HepG2 (cell line): ENCODE measurements around the gene ACSF3. TPM values are rescaled to one million over a fixed set of nuclear protein-coding genes. Genes with fewer than 3 reads are reported as not detected.
A peak's percentile ranks its signal among the peaks of the same experiment; 100 is the strongest.

Source experiments
- AHR ChIP-seq: IDR thresholded peaks from 2 replicates; pipeline ENCODE4 v1.6.1; 2018; ENCODE audit warnings: missing genetic modification reagents, missing compliant biosample characterization
- DNMT3B ChIP-seq: conservative IDR thresholded peaks from 2 replicates; pipeline ENCODE4 v1.6.1; 2016; ENCODE audit warnings: missing biosample characterization, control low read depth
- FOXO1 ChIP-seq: sonication (generic); formaldehyde crosslinking; IDR thresholded peaks from 2 replicates; pipeline ENCODE4 v1.4.0; 2020; ENCODE audit warnings: missing genetic modification reagents
- GLI4 ChIP-seq: sonication (generic); formaldehyde crosslinking; IDR thresholded peaks from 2 replicates; pipeline ENCODE4 v1.5.1; 2020; ENCODE audit warnings: missing genetic modification reagents, mild to moderate bottlenecking, moderate library complexity, borderline replicate concordance
- MAF1 ChIP-seq: sonication (generic); formaldehyde crosslinking; IDR thresholded peaks from 2 replicates; pipeline ENCODE4 v1.5.0; 2020; ENCODE audit warnings: missing genetic modification reagents, borderline replicate concordance
- NFKB2 ChIP-seq: sonication (generic); formaldehyde crosslinking; IDR thresholded peaks from 2 replicates; pipeline ENCODE4 v1.4.0; 2020; ENCODE audit warnings: missing genetic modification reagents, borderline replicate concordance
- PHF20 ChIP-seq: sonication (generic); formaldehyde crosslinking; IDR thresholded peaks from 2 replicates; pipeline ENCODE4 v1.5.0; 2020; ENCODE audit warnings: mild to moderate bottlenecking, missing genetic modification reagents
- PHF21A ChIP-seq: sonication (generic); formaldehyde crosslinking; IDR thresholded peaks from 2 replicates; pipeline ENCODE4 v1.5.0; 2020; ENCODE audit warnings: mild to moderate bottlenecking, missing genetic modification reagents
- RBFOX2 ChIP-seq: fragments of 200-400 bp; formaldehyde crosslinking; IDR thresholded peaks from 2 replicates; pipeline ENCODE4 v1.6.1; 2017; ENCODE audit warnings: low read depth, mild to moderate bottlenecking, low read length
- REXO4 ChIP-seq: sonication (generic); formaldehyde crosslinking; IDR thresholded peaks from 2 replicates; pipeline ENCODE4 v1.8.0; 2022; ENCODE audit warnings: missing genetic modification reagents, mild to moderate bottlenecking, borderline replicate concordance
- SUZ12 ChIP-seq: fragments of 150-350 bp; IDR thresholded peaks from 2 replicates; pipeline ENCODE4 v1.6.1; 2014; ENCODE audit warnings: low read depth, low read length
- TP53 ChIP-seq: sonication (generic); formaldehyde crosslinking; conservative IDR thresholded peaks from 2 replicates; pipeline ENCODE4 v1.4.0; 2020; ENCODE audit warnings: missing genetic modification reagents
- ZFP37 ChIP-seq: sonication (generic); formaldehyde crosslinking; IDR thresholded peaks from 2 replicates; pipeline ENCODE4 v1.4.0; 2020; ENCODE audit warnings: missing genetic modification reagents, borderline replicate concordance
- ZFP62 ChIP-seq: sonication (generic); formaldehyde crosslinking; IDR thresholded peaks from 2 replicates; pipeline ENCODE4 v1.4.0; 2020; ENCODE audit warnings: missing genetic modification reagents
- ZNF225 ChIP-seq: sonication (generic); formaldehyde crosslinking; IDR thresholded peaks from 2 replicates; pipeline ENCODE4 v1.4.0; 2020; ENCODE audit warnings: mild to moderate bottlenecking, missing genetic modification reagents
- ZNF33A ChIP-seq: sonication (generic); formaldehyde crosslinking; IDR thresholded peaks from 2 replicates; pipeline ENCODE4 v1.5.1; 2020; ENCODE audit warnings: missing genetic modification reagents, mild to moderate bottlenecking, moderate library complexity, borderline replicate concordance
- ZNF552 ChIP-seq: sonication (generic); formaldehyde crosslinking; IDR thresholded peaks from 2 replicates; pipeline ENCODE4 v1.9.0; 2022; ENCODE audit warnings: missing genetic modification reagents, mild to moderate bottlenecking, borderline replicate concordance
- ZNF616 ChIP-seq: sonication (generic); formaldehyde crosslinking; IDR thresholded peaks from 2 replicates; pipeline ENCODE4 v1.5.0; 2020; ENCODE audit warnings: low read depth, mild to moderate bottlenecking, missing genetic modification reagents
- ZNF737 ChIP-seq: sonication (generic); formaldehyde crosslinking; IDR thresholded peaks from 2 replicates; pipeline ENCODE4 v1.5.0; 2020; ENCODE audit warnings: missing genetic modification reagents, mild to moderate bottlenecking, borderline replicate concordance
- polyA plus RNA-seq, 8 experiments: library from polyadenylated mRNA; depleted of rRNA in 3 of 8; stranded (reverse) in 7 of 8; unstranded in 1 of 8; fragments of >200 nt; fragmentation: Illumina TruSeq in 4 of 8; extraction: Trizol in 4 of 8; gene quantifications; 2 replicates each; pipeline versions ENCODE4 v1.2.1 to v1.2.3, GENCODE V29; 2011 to 2016; ENCODE audit warnings: low read depth in 4 of 8, missing spikeins in 1 of 8, mixed read lengths in 1 of 8; ENCODE audit not compliant: insufficient read depth in 1 of 8
- total RNA-seq, 5 experiments: library from RNA; depleted of rRNA; stranded (reverse); fragments of >200 nt; fragmentation: Illumina TruSeq; extraction: Trizol; gene quantifications; 2 replicates each; pipeline ENCODE4 v1.2.3, GENCODE V29; 2016; ENCODE audit warnings: low read depth in 1 of 5
- TF ChIP-seq, protein P1 (sequence below): sonication (generic); formaldehyde crosslinking; IDR thresholded peaks from 2 replicates; pipeline ENCODE4 v1.4.0; 2020; ENCODE audit warnings: missing genetic modification reagents
- TF ChIP-seq, protein P2 (sequence below): sonication (generic); formaldehyde crosslinking; IDR thresholded peaks from 2 replicates; pipeline ENCODE4 v1.5.0; 2020; ENCODE audit warnings: missing genetic modification reagents
- TF ChIP-seq, protein P3 (sequence below): sonication (generic); formaldehyde crosslinking; conservative IDR thresholded peaks from 2 replicates; pipeline ENCODE4 v1.4.0; 2020; ENCODE audit warnings: missing genetic modification reagents
- TF ChIP-seq, protein P4 (sequence below): sonication (generic); formaldehyde crosslinking; IDR thresholded peaks from 2 replicates; pipeline ENCODE4 v1.4.0; 2020; ENCODE audit warnings: missing genetic modification reagents

ACSF3 gene
- total and polyA plus RNA-seq, 2 of the 13 experiments (the other 11 are each of a cell fraction or from before 2014, with no cell fraction given) = 14.9 to 30.6 TPM

DNA sequence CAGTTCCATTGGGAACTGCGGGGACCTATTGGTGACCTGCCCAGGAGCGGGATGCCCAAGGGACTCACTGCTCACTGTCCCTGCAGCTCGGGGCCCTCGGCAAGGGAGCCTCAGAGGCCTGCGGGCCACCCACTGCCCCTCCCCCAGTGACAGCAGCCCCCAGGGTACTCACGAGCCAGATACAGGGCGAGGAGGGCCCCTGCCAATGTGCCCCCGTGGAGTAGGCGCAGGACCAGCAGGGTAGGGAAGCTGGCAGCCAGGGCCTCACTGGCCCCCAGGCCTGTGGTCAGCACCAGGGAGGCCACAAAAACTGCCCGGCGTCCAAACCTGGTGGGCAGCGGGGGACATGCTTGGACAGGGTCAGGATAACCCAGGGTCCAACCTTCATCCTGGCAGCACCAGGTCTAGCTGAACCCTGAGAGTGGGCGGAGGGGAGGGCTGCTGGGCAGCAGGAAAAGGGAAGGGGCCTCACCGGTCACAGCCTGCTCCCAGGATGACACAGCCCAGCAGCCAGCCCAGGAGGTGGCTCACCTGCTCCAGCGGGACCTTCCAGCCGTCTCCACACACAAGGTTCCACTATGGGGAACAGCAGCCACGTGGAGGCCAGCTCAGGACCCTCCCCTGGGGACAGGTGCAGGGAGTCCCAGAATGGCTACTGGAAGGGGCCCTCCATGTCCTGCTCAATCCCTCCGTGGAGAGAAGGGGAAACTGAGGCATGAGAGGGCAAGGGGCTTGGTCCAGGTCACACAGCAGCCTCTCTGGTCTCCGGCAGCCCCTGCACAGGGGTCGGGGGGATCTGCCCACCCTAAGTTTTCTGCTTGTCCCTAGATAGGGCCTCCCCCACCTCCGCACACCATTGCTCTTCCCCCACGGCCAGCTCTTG lies 105.8 kb downstream of the ACSF3 start (continued):
- no peak for TF ChIP-seq FOXO1 (CRISPR knock-in tag)
- TF ChIP-seq, protein P1, sequence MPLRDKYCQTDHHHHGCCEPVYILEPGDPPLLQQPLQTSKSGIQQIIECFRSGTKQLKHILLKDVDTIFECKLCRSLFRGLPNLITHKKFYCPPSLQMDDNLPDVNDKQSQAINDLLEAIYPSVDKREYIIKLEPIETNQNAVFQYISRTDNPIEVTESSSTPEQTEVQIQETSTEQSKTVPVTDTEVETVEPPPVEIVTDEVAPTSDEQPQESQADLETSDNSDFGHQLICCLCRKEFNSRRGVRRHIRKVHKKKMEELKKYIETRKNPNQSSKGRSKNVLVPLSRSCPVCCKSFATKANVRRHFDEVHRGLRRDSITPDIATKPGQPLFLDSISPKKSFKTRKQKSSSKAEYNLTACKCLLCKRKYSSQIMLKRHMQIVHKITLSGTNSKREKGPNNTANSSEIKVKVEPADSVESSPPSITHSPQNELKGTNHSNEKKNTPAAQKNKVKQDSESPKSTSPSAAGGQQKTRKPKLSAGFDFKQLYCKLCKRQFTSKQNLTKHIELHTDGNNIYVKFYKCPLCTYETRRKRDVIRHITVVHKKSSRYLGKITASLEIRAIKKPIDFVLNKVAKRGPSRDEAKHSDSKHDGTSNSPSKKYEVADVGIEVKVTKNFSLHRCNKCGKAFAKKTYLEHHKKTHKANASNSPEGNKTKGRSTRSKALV (CRISPR knock-in tag) = no peak
- TF ChIP-seq DNMT3B (CRISPR knock-in tag) = no peak
- 0 out of 2 replicates have a peak, but pooled peaks have one; percentile 14 for TF ChIP-seq RBFOX2
- no peak for TF ChIP-seq ZNF737 (CRISPR knock-in tag)
- TF ChIP-seq, protein P2, sequence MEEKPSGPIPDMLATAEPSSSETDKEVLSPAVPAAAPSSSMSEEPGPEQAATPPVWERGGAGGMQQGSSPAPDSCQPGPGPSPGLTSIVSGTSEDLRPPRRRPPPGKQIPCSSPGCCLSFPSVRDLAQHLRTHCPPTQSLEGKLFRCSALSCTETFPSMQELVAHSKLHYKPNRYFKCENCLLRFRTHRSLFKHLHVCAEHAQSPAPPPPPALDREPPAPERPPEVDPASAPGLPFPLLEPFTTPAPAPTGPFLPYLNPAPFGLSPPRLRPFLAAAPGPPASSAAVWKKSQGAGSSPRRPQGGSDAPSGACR (CRISPR knock-in tag) = no peak
- no peak for TF ChIP-seq TP53 (CRISPR knock-in tag)
- TF ChIP-seq REXO4 (CRISPR knock-in tag) = 0 out of 2 replicates have a peak, but pooled peaks have one; percentile 54
- no peak for TF ChIP-seq ZNF552 (CRISPR knock-in tag)
- no peak for TF ChIP-seq PHF21A
- 0 out of 2 replicates have a peak, but pooled peaks have one; percentile 5 for TF ChIP-seq PHF20 (CRISPR knock-in tag)
- TF ChIP-seq ZNF33A (CRISPR knock-in tag) = no peak
- TF ChIP-seq SUZ12 = no peak
- TF ChIP-seq, protein P3, sequence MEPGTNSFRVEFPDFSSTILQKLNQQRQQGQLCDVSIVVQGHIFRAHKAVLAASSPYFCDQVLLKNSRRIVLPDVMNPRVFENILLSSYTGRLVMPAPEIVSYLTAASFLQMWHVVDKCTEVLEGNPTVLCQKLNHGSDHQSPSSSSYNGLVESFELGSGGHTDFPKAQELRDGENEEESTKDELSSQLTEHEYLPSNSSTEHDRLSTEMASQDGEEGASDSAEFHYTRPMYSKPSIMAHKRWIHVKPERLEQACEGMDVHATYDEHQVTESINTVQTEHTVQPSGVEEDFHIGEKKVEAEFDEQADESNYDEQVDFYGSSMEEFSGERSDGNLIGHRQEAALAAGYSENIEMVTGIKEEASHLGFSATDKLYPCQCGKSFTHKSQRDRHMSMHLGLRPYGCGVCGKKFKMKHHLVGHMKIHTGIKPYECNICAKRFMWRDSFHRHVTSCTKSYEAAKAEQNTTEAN (CRISPR knock-in tag) = 0 out of 2 replicates have a peak, but pooled peaks have one; percentile 40
- 0 out of 2 replicates have a peak, but pooled peaks have one; percentile 10 for TF ChIP-seq ZNF225 (CRISPR knock-in tag)
- TF ChIP-seq NFKB2 (CRISPR knock-in tag) = 0 out of 2 replicates have a peak, but pooled peaks have one; percentile 18
- TF ChIP-seq ZFP37 = no peak
- 0 out of 2 replicates have a peak, but pooled peaks have one; percentile 16 for TF ChIP-seq AHR
- no peak for TF ChIP-seq GLI4 (CRISPR knock-in tag)
- 0 out of 2 replicates have a peak, but pooled peaks have one; percentile 23 for TF ChIP-seq ZNF616 (CRISPR knock-in tag)
- TF ChIP-seq, protein P4, sequence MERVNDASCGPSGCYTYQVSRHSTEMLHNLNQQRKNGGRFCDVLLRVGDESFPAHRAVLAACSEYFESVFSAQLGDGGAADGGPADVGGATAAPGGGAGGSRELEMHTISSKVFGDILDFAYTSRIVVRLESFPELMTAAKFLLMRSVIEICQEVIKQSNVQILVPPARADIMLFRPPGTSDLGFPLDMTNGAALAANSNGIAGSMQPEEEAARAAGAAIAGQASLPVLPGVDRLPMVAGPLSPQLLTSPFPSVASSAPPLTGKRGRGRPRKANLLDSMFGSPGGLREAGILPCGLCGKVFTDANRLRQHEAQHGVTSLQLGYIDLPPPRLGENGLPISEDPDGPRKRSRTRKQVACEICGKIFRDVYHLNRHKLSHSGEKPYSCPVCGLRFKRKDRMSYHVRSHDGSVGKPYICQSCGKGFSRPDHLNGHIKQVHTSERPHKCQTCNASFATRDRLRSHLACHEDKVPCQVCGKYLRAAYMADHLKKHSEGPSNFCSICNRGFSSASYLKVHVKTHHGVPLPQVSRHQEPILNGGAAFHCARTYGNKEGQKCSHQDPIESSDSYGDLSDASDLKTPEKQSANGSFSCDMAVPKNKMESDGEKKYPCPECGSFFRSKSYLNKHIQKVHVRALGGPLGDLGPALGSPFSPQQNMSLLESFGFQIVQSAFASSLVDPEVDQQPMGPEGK (CRISPR knock-in tag) = 0 out of 2 replicates have a peak, but pooled peaks have one; percentile 1
- no peak for TF ChIP-seq MAF1 (CRISPR knock-in tag)
- 0 out of 2 replicates have a peak, but pooled peaks have one; percentile 44 for TF ChIP-seq ZFP62 (CRISPR knock-in tag)
